ENCODE data around the gene LAMTOR1.

Gene LAMTOR1

GRCh38 chr11:72061739-72062396 lies 41.2 kb downstream of the LAMTOR1 start:
- Histone ChIP-seq H3K36me3 (ENCODE audit: control insufficient read depth, insufficient read depth, low read length) (peaks cover 2% of the 10 kb centered on the region; the same call in 1 of the 2 replicates), H3K27me3 (replicated peaks; ENCODE audit: control insufficient read depth, insufficient read depth, low read length) (no peaks in the 10 kb centered on the region), H3K4me3 (replicated peaks; ENCODE audit: low read depth, low read length) (no peak overlapping the region)
- DNase-seq (ENCODE audit: extremely low read depth, insufficient read length): no peak
- TF ChIP-seq CTCF (IDR thresholded peaks at IDR 0.05; ENCODE audit: insufficient read depth, low read length, poor library complexity, severe bottlenecking): no peak

- H3K36me3 ChIP-seq (ENCODE audit: control insufficient read depth, insufficient read depth, low read length): peaks cover 2% of the 10 kb centered on the region
- no peak for TF ChIP-seq CTCF (IDR thresholded peaks at IDR 0.05; ENCODE audit: insufficient read depth, low read length, poor library complexity, severe bottlenecking)
- H3K27me3 ChIP-seq (replicated peaks; ENCODE audit: control insufficient read depth, insufficient read depth, low read length): no peaks in the 10 kb centered on the region
- no peak for DNase-seq (ENCODE audit: extremely low read depth, insufficient read length)
- H3K4me3 ChIP-seq (replicated peaks; ENCODE audit: low read depth, low read length): no peak overlapping the region
These were observed 44.6 kb downstream of the LAMTOR1 start for GRCh38 chr11:72058416-72059034.

- no peak overlapping the region for H3K4me3 ChIP-seq (replicated peaks; ENCODE audit: low read depth, low read length)
- H3K36me3 ChIP-seq (ENCODE audit: control insufficient read depth, insufficient read depth, low read length): peaks cover 9% of the 10 kb centered on the region
- H3K27me3 ChIP-seq (replicated peaks; ENCODE audit: control insufficient read depth, insufficient read depth, low read length): no peaks in the 10 kb centered on the region
- no peak for TF ChIP-seq CTCF (IDR thresholded peaks at IDR 0.05; ENCODE audit: insufficient read depth, low read length, poor library complexity, severe bottlenecking)
- no peak for DNase-seq (ENCODE audit: extremely low read depth, insufficient read length)
These were observed 54.2 kb downstream of the LAMTOR1 start for GRCh38 chr11:72048766-72049460.
